Measurements from ENCODE around the gene TSPAN14.
A peak's percentile ranks its signal among the peaks of the same experiment; 100 is the strongest.

The TSPAN14 gene

DNA sequence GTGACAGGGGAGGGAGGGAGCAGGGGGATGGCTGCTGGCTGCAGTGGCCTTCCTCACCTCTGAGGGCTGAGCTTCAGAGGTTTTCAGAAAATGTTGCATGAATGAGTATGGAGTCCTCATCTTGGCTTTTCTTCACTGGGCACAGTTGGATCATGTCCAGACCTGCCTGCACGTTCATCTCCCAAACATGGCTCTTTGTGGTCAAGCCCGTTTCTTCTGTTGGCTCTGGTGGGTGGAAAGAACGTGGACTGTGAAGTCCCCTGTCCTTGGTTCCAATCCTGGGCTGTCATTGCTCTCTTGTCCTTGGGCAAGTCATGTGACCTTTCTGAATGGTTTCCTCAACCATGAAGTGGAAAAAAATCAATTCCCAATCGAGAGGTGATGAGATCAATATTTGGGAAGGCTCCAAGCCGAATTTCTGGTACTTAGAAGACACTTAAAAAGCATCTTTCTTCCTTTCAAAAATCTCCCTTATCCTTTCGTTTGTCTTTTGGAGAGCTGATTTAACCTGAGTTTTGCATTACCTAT lies 34.5 kb downstream of the TSPAN14 start:
- no peak for DNase-seq (ENCODE audit: low spot score)

DNA sequence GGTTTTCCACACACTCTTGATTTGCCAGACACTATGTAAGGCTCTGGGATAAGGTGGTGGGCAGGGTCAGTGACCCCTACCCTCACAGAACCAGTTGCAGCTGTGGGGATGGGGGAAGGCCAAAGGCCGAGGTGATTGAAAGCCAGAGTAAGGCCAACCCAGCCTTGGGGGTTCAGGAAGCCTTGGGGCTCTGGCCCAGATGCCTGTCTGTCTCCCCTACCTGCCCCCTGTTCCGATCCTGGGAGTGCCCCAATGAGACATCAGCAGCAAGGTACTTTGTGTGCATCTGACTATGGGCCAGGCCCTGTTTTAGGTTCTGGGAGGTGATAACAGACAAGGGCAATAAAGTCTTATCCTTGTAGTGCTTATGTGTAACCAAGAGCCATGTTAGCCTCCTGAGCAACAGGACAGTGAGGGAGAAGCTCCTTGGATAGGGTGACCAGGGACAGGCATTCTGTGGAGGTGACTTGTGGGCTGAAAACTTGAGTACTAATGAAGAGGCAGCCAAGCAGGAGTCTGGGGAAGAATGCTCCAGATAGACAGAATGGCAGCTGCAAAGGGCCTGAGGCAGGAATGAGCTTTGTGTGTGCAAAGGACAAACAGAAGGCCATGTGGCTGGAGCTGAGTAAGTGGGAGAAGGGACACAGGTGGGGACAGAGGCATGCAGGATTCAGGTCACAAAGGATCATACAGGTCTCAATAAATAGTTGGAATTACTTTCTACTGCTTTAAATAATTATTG lies 35.4 kb downstream of the TSPAN14 start:
- DNase-seq (ENCODE audit: low spot score), result no peak

DNA sequence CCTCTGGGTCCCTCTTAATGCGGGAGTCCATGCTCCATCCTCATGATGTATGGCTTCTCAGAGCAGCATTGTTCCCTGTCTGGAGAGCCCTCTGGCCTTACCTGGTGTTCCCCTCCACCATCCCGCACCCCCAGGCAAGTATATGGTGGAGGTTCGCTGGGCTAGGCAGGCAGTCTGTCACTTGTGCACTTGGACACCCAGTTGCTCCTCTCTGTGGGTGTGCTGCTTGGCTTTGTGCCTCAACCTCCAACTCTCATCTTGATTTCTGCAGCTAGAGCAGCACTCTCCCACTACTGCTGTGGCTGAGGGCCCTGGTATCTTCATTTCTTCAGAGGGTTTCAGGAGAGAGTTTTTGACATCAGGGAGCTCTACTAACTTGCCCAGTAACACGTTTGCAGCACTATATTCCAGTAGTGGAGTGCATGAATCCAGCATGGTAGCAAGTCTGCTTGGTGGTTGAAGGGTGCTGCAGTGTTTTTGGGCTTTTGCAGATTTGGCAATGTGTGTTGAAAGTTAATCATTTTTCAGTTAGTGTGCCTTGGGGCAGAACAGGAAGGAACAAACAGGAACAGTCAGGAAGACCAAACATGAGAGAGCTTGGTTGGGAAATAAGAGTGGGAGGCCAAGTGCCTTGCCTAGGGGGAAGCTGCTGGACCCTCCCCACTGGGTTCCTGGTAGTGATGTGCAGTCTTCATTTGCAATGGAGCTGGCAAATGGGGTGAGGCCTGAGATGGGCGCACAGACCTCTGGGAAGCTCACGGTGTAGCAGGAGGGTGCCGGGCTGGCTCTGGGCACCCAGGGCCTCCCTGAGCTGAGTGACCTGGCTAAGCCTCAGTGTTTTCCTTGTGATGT lies 37.4 kb downstream of the TSPAN14 start:
- DNase-seq (ENCODE audit: low spot score), result no peak

DNA sequence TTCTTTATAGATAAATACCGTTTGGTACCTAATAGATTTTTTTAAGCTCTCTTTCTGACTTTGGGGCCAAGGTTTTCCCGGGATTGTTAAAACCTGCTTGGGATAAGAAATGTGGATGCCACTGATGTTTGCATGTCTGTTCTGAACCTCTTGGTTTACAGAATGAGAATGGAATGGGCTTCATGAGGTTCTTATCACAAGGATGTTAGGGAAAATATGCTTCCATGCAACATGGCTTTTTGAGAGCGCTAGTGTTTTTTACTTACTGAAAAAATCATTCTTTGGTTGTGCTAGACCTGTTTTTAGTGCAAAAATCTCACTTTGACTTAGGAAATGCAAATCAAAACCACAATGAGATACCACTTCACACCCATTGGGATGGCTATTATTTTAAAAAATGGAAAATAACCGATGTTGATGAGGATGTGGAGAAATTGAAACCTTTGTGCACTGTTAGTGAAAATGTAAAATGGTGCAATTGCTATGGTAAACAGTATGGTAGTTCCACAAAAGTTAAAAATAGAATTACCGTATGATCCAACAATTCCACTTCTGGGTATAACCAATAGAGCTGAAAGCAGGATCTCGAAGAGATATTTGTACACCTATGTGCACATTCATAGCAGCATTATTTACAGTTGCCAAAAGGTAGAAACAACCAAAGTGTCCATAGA lies 38.9 kb downstream of the TSPAN14 start:
- DNase-seq (ENCODE audit: low spot score), result no peak

DNA sequence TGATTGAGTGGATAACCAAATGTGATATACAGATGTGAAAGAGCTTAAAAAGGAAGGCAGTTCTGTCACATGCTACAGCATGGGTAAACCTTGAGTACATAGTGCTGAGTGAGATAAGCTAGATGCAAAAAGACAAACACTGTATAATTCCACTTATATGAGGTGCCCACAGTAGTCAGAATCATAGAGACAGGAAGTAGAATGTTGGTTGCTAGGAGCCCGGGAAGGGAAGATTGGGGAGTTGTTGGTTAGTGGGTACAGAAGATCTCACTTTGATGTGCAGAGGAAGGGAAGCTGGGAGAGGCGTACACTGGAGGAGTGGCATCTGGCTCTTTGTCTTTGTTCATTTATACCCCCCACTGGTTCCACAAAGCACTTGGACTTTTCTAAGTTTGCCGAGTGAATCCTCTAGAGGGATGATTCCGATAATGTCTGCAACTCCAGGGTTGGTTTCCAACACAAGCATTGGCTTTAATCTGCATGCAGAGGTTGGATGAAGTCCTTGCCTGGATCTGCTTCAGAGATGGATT lies 39.5 kb downstream of the TSPAN14 start:
- no peak for DNase-seq (ENCODE audit: low spot score)

DNA sequence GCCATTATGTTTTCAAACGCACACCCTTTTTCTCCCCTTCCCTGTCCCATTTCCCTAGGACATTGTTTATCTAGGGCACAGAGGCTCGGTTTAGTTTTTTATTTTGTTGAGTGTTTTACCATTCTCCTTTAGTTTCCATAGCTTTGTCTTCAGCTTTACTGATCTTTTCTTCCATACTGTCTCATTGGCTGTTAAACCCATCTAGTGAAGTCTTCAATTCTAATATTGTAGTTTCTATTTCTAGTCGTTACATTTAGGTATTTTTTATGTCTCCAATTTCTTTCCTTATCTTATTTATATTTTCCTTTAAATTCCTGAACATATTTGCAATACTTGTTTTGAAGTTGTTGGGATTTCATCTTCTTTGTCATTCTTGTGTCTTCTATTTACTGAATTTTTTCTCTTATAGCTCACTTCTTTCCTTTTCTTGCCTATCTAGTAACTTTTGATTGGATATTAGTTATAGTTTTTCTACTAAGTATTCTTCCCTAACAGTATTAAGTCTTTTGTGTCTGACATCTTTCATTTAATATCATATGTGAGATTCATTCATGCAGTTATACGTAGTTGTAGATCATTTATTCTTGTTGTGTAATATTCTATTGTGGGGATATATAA lies 42.6 kb downstream of the TSPAN14 start:
- DNase-seq (ENCODE audit: low spot score), result no peak

DNA sequence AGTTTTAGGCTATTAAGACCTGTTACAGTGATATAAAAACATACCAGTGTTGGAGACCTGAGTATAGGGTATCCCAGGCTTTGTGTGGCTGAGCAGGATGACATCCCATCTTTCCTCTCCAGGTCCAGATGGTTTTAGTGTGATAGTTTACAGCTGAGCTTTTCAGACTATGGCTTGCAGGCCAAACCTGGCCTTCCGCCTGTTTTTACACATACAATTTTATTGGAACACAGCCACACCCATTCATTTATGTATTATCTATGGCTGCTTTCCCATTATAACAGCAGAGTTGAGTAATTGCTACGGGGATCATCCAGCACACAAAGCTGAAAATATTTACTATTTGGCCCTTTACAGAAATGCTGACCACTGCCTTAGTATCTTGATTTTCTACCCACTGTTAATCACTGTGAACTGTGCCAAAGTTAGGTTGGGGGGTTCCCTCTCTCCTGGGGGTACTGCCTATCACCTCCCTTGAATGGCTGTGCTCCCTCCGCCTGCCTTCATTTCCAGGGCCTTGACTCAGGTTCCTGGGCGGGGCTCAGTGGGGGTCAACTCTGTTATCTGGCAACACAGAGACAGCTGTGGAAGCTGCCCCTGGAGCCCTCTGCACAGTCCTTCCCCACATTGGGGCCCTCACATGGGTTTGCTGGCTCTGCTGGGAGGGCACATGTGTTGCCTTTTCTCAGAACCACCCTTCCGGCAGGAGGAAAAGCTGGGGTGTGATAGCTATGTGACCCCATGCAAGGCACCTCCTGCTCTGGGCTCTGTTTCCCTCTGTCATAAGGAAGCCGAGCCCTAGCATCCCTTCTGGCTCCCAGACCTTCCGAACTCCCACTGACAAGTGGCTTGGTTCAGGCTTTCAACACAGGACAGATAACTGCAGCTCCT lies 43.3 kb downstream of the TSPAN14 start:
- DNase-seq (ENCODE audit: low spot score), result no peak

DNA sequence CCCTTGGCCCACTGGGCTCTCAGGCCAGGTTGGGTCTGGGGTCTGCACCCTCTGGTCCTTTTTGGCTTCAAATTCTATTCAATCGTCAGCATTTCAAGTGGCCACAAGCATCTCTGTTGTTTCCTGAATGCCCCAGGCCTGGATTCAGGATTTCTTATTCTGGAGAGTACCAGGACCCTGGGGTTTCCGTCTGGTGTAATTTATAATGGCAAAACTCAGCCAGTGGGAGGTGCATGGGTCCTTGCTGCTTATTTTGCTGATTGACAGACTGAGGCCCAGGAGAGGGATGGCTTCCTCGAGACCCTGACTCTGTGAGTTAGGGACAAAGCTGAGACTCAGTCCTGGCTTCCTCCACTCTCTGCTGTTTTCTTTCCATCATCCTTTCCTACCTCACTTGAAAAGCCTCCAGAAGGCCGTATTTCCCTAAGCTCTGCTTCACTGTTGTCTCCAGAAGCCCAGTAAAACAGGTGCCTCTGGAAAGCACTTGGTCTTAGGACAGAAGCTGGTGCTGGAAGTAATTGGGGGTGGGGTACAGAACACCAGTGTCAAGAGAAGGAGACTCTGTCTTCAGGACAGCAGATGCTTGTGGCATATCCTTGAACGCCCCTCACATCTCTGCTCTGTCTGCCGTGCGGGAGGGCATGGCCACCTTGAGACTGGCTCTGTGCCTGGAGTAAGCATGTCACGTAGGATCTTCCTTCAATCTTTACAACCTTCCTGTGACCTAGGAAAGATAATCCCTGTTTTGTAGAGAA lies 44.1 kb downstream of the TSPAN14 start:
- no peak for DNase-seq (ENCODE audit: low spot score)

DNA sequence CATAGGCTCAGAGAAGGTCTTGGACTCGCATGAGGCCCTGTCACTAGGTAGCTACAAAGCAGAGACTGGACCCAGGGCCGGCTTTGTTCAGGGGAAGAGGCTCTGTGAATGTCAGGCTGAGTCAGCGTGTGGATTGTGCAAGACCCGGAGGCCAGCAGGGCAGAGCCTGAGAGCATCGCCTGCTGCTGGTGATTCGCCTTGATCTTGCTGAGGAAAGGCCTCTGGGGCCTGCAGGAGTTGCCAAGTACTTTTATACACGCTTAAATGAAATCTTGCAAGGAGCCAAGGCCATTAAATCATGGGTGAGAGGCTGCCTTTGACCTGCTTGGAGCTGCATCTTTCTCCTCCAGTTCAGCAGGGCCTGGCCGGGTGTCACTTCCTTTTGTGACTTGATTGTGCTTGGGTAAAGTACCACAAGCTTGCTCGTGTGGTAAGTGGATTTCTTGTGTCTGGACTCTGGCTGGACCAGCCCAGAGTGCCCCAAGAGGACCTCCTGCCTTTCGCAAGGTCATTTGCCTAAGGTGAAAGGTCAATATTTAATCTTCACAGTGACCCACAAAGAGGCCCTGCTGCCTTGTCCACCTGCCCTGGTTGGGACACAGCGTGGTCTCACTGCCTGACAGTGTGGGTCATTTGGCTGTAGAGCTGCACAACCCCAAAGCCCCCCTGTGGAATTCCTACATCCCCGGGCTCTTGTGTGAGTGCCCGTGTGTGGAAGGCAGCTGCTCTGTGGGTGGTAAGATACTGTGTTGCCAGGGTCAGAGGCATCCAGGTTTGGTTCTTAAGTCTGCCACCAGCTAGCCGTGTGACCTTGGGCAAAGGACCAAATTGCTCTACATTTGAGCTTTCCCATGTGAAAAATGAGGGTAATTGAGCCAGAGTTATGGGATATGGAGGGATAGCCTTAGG lies 45.0 kb downstream of the TSPAN14 start:
- peak; percentile 75 for DNase-seq (ENCODE audit: low spot score)

DNA sequence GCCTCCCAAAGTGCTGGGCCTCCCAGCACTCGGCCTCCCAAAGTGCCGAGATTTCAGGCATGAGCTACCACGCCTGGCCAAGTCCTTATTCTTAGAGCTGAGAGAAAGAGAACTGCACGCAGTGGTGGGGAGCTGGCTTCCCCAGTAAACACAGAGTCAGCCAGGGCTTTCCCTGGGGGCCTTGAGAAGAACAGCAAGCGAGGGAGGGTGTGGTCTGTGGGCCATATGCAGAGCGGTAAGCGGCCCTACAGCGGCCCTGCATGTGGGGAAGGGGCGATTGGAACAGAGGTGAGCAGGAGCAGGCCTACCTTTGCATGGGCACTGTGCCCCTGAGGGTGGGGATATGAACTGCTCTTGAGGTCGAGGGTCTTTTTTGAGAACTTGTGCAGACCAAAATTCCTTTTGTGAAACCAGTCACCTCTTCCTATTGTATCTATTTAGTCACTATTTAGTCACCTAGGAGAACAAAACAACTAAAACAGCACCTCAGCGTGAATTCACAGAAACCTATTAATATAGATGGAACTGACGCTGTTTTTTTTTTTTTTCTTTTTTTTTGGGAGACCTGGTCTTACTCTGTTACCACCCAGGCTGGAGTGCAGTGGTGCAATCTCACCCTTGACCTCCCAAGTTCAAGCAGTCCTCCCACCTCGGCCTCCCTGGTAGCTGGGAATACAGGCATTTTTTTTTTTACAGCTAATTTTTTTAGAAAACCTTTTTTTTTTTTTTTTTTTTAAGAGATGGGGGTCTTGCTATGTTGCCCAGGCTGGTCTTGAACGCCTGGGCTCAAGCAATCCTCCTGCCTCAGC lies 46.7 kb downstream of the TSPAN14 start:
- DNase-seq (ENCODE audit: low spot score), result no peak

DNA sequence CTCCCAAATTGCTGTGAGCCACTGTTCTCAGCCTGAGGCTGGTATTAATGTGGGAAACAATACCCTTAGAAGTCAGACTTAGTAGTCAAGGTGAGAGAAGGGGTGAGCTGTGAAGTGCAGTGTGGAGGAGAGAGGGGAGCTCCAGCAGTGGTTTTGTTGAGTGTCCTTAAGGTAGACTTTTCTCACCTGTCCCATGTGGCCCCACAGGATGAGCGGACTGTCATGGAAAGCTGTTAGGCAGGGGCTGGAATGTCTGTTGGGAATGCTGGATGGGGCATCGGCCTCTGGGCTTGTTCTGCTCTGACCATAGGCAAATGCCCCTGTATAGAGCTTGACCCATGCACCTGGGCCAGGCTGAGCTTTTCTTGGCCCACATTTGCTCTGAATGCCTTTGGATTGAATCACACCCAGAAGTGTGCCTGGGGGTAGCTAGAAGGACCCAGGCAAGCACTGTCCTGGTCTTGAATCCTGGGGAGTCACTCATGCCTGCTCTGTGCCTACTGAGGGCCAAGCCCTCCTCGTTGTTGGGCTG lies 47.3 kb downstream of the TSPAN14 start:
- no peak for DNase-seq (ENCODE audit: low spot score)

DNA sequence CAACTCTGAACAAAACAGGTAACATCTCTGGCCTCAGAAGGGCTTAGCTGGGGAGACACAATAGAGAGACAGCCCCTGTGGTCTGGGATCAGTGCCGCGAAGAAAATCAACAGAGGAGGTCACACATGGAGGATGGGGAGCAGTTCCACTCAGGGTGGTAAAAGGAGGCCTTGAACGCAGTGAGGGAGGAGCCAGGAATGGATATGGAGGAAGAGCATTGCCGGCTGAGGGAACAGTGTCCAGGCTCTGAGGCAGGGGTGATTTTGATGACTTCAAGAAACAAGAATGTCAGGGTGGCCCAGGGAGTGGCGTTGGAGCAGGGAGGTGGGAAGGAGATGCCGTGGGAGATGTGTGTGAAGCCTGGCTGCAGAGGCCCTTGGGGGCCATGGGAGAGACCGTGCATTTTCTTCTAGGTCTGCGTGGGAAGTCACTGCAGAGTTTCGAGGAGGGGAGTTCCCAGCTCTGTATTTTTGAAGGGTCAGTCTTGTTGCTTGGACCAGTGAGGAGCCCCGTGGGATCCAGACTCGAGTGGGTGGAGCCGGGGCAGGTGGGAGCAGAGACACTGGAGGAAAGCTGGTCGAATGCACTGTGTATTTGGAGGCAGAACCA lies 47.9 kb downstream of the TSPAN14 start:
- DNase-seq (ENCODE audit: low spot score), result no peak

DNA sequence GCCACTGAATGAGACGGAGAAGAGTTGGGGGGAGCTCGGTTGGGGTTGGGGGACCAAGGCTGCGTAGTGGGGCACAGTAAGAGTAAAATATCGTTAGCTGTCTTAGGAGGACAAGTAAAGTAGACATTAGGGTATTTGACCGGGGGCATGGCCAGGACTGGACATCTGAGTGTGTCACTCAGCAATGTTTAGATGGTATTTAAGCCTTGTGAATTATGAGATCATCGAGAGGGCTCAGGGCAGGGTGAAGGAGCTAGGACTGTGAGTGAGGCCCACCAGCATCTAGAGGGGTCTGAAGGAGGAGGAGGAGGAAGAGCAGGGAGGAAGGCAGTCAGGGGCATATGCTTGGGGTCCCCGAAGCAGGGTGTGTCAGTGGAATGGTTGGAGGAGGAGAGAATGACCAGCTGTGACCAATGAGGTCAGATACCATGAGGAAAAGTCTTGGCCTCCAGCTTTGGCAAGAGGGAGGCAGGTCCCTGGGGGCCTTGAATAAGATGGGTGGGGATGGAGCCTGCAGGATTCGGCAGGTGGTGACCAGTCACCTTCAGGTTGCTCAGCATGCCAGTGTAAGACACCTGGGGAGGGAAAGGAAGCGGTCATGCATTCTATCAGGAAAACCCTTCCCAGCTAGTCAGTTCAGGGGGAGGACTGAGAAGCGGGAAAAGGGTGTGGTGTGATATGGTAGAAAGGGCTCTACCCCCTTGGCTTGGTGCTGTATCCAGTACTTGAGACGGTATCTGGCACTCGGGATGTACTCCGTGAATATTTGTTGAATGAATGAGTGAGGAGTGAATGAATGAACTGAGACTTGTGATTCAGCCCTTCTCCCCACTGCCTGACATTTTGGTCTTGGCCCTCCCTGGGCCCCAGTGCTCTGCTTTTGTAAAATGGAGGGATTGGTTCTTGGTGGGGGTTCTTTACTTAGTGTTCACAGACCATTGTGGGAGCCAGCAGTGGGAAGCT lies 48.8 kb downstream of the TSPAN14 start:
- no peak for DNase-seq (ENCODE audit: low spot score)

DNA sequence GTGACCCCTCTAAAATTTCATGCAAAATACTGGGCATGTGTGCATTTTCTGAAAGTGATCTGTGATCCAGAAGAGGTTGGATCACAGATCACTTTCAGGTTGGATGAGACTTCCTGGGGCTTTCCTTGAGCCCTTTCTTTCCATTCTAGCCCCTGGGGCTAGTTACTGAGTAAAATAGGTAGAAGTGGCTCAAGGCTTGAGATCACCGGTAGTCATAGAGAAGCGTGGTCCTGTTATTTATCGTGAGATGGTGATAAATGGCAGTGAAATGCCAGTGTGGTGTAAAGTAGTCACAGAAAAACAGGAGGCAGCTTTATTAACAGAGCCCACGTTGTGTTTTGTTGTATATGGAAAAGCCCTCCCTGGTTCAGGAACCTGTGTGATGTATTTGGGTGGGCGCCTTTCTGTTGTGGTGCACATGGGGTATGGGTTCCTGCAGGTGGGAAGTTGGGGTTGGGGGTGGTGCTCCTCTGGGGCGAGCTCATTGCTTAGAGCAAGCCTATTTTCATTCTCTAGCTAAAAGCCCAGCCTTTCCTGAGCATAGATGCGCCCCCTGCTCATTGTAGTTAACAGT lies 49.6 kb downstream of the TSPAN14 start:
- DNase-seq (ENCODE audit: low spot score), result no peak

DNA sequence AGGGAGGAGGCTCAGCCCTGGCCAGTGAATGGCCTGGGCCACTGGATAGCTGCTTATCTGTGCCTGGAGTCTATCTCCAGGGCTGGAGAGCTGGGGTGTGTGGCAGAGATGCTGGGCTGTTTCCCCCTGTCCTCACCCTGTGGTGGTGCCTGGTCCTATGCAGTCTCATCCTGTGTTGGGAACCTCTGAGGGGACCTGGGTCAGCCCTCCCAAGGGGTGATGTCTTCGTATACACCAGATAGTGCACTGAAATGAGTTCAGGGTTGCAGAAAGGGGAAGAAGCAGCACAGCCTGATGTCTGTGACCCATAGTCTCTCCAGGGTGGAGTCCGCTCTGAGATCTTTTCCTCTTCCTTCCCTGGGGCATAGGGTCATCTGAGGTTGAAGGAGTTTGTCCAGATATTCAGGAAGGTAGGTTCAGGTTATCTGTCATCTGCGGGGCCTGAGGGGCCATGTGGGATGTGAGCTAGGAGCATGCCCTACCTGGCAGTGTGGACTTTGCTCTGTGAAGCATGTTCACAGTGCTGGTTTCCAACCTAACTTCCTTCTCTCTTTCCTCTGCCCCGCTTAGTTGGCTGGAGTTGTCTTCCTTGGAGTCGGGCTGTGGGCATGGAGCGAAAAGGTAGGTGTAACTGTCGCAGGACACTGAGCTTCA lies 50.2 kb downstream of the TSPAN14 start:
- DNase-seq (ENCODE audit: low spot score), result no peak

Data from pons (tissue), 1 donor.